H1 (cell line): Measurements from ENCODE around the gene C20orf144. TPM values are rescaled to one million over a fixed set of nuclear protein-coding genes. Genes with fewer than 3 reads are reported as not detected.

Experiments used
- SIRT6 ChIP-seq: IDR thresholded peaks from one replicate; pipeline ENCODE4 v1.7.1; 2012; ENCODE audit warnings: low read length, inconsistent platforms
- polyA plus RNA-seq, 7 experiments: library from polyadenylated mRNA; depleted of rRNA in 3 of 7; stranded (reverse) in 5 of 7; unstranded in 2 of 7; fragments of >200 nt in 5 of 7; fragments of 200-250 nt in 2 of 7; gene quantifications; 1 replicate in 5 of 7; 2 replicates in 1 of 7; 4 replicates in 1 of 7; pipeline versions ENCODE4 v1.2.1 to v1.2.3, GENCODE V29; 2011 to 2013; ENCODE audit warnings: missing spikeins in 2 of 7, mixed read lengths in 2 of 7
- total RNA-seq: library from RNA; stranded (reverse); fragmentation: NEBNext Ultra II Directional; extraction: Animal tissue kit (Norgen Biotek cat#: 25700); gene quantifications from 2 replicates; pipeline ENCODE4 v1.2.1, GENCODE V29; 2021

The C20orf144 gene
- total and polyA plus RNA-seq, 2 of the 8 experiments (the other 6 are each of a cell fraction or from before 2014, with no cell fraction given), result 0.21 to 0.24 TPM

DNA sequence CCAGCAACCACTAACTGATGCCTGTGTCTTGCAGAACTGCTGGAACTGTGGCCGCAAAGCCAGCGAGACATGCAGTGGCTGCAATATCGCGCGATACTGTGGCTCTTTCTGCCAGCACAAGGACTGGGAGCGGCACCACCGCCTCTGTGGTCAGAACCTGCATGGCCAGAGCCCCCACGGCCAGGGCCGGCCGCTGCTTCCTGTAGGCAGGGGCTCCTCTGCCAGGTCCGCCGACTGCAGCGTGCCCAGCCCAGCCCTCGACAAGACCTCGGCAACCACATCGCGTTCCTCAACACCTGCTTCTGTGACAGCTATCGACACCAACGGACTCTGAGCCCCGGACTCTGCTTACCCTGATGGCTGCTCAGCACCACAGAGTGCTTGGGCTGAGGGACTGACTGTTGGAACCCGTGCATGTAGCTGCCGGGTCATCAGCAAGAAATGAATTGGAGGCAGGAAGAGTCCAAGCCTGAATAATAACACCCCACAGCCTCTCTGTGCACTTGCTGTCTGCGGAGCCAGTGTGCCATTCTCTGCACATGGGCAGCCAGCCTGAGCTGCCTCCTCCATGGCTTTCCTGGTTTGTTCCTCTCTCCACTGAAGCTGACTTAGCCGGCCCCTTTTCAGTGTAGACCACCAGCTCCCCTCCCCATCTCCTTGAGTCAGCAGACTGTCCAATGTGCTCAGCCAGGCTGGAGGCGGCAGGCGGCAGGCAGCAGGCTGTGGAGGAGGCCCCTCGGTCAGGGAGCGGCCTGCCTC is 17.6 kb upstream of the C20orf144 start (continued):
- TF ChIP-seq SIRT6, result no peak
